ENCODE results near the gene ZBTB25.
A peak's percentile ranks its signal among the peaks of the same experiment; 100 is the strongest.
"Not testable (repeated sequence)": the region's sequence is repeated elsewhere in the genome, so short reads cannot be mapped to it uniquely, and the experiment has no call there.

Gene ZBTB25

GRCh38 chr14:64503434-64504309 is at the start of gene ZBTB25:
ZBTB25 (minus strand) TSS chr14:64503838; CDS start chr14:64490533, 13,305 bp downstream.
- DNase-seq (ENCODE audit: low read depth) = peak; percentile 93

GRCh38 chr14:64550621-64551333 is 47.1 kb upstream of the ZBTB25 start:
- no peak for DNase-seq (ENCODE audit: low read depth)

DNA sequence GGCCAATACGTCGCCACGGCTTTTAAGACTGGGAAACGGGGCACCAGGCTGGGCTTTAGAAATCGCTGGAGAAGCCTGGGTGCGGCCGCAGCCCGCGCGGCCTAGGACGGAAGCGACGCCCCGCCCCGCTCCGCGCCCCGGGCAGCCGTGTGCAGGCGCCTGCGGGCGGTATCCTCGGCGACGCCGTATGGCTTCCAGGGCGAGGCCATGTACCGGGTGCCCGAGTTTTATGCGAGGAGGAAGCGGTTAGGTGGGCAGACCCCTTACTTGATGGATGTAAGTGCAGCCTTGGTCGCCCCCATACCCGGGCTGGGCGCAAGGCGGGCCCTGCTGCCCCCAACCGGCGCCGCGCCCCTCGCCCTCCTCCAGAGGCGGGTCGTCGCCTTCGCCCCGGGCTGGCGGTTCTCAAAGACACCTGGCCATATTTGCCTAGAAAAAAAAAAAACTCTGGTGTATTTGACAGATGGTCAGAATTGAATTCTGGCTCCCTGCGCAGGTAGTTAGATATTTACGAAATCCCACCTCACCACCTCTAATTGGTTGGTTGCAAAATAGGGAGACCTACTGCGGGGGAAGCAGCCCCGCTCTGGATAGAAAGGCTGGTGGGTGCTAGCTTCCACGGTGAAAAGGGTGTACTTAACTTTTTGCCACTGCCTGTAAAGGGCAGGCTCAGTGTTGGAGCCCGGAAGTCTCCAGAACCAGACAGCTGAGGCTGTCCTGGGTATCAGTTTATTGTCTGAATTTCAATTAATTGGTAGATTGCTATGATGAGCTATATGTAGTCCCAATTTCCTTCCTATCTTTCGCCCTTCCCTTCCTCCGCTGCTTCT is 46.4 kb upstream of the ZBTB25 start, which contains the start of gene PPP1R36:
TSS of gene PPP1R36 (plus strand) at position 171 of the 830 bp plus-strand sequence. CDS start at position 208, 37 bp downstream.
- DNase-seq (ENCODE audit: low read depth) = peak; percentile 27

DNA sequence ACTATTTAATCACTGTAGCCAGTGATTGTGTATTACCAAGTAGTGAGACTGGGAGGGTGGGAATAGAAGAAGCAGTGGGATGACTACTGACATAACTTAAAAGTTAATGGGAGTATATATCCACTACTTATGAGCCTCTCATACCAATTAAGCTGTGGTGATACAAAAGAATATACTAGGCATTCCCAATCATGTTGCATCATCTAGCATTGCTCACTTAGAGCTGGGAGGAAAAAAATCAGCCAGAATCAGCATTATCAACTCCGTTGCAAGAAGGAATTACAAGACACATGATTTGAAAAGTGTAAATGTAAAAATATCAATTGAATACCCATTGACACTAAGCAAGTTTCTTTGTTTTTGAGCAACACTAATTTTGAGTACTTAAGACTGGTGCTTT is 45.4 kb upstream of the ZBTB25 start:
- DNase-seq (ENCODE audit: low read depth) = no peak

GRCh38 chr14:64544607-64545312 is 41.1 kb upstream of the ZBTB25 start:
- DNase-seq (ENCODE audit: low read depth) = no peak

DNA sequence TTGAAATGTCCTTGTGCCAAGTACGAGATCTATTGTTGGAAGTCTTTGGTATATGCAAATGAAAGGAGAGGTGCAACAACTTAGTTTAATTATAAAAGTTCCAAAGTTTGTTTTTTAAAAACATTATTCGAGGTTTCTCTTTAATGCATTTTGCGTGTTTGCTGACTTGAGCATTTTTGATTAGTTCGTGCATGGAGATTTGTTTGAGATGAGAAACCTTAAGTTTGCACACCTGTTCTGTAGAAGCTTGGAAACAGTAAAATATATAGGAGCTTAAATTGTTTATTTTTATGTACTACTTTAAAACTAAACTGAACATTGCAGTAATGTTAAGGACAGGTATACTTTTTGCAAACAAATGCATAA is 39.2 kb upstream of the ZBTB25 start:
- DNase-seq (ENCODE audit: low read depth) = no peak

DNA sequence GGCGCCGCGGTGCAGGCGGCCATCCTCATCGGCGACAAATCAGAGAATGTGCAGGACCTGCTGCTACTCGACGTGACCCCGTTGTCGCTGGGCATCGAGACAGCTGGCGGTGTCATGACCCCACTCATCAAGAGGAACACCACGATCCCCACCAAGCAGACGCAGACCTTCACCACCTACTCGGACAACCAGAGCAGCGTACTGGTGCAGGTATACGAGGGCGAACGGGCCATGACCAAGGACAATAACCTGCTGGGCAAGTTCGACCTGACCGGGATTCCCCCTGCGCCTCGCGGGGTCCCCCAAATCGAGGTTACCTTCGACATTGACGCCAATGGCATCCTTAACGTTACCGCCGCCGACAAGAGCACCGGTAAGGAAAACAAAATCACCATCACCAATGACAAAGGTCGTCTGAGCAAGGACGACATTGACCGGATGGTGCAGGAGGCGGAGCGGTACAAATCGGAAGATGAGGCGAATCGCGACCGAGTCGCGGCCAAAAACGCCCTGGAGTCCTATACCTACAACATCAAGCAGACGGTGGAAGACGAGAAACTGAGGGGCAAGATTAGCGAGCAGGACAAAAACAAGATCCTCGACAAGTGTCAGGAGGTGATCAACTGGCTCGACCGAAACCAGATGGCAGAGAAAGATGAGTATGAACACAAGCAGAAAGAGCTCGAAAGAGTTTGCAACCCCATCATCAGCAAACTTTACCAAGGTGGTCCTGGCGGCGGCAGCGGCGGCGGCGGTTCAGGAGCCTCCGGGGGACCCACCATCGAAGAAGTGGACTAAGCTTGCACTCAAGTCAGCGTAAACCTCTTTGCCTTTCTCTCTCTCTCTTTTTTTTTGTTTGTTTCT is 38.6 kb upstream of the ZBTB25 start:
- DNase-seq (ENCODE audit: low read depth) = no peak

DNA sequence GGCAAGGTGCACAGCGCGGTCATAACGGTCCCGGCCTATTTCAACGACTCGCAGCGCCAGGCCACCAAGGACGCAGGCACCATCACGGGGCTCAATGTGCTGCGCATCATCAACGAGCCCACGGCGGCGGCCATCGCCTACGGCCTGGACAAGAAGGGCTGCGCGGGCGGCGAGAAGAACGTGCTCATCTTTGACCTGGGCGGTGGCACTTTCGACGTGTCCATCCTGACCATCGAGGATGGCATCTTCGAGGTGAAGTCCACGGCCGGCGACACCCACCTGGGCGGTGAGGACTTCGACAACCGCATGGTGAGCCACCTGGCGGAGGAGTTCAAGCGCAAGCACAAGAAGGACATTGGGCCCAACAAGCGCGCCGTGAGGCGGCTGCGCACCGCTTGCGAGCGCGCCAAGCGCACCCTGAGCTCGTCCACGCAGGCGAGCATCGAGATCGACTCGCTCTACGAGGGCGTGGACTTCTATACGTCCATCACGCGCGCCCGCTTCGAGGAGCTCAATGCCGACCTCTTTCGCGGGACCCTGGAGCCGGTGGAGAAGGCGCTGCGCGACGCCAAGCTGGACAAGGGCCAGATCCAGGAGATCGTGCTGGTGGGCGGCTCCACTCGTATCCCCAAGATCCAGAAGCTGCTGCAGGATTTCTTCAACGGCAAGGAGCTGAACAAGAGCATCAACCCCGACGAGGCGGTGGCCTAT is 37.8 kb upstream of the ZBTB25 start:
- DNase-seq (ENCODE audit: low read depth) = peak; percentile 4

GRCh38 chr14:64540208-64541202 is 36.9 kb upstream of the ZBTB25 start, which contains the start of gene HSPA2:
HSPA2 (plus strand) TSS chr14:64540741; CDS start chr14:64540850, 109 bp downstream.
- DNase-seq (ENCODE audit: low read depth) = peak; percentile 92

GRCh38 chr14:64536488-64537245 is 33.0 kb upstream of the ZBTB25 start:
- DNase-seq (ENCODE audit: low read depth) = no peak

DNA sequence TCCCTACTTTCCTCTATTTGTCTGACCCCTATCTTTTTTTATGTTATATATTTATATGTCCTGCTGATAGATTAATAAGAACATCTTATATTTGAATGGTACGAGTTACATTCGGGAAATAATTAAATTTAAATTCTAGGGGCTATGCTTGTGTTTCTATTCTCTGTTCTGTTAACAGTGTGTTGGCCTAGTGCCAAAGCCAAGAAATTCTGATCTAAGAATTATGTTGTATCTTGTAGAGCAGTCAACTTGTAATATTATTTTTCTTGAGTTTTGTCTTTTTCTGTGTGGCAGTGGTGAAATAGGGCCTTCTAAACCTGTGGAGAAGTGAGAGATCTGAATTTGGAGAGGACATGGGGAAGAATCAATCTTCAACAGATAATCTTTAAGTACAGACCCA is 27.9 kb upstream of the ZBTB25 start:
- no peak for DNase-seq (ENCODE audit: low read depth)

GRCh38 chr14:64525354-64525753 is 21.7 kb upstream of the ZBTB25 start:
- DNase-seq (ENCODE audit: low read depth) = no peak

DNA sequence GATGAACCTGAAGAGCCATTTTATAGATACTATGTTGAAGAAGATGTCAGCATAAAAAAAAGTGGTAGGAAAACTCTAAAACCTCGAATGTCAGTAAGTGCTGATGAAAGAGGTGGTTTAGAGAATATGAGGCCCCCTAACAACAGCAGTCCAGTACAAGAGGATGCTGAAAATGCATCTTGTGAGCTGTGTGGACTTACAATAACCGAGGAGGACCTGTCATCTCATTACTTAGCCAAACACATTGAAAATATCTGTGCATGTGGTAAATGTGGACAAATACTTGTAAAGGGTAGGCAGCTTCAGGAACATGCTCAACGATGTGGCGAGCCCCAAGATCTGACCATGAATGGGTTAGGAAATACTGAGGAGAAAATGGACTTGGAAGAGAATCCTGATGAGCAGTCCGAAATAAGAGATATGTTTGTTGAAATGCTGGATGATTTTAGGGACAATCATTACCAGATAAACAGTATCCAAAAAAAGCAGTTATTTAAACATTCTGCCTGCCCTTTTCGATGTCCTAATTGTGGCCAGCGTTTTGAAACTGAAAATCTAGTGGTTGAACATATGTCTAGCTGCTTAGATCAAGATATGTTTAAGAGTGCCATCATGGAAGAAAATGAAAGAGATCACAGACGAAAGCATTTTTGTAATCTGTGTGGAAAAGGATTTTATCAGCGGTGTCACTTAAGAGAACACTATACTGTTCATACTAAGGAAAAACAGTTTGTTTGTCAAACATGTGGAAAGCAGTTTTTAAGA is 19.1 kb upstream of the ZBTB25 start:
- no peak for DNase-seq (ENCODE audit: low read depth)

DNA sequence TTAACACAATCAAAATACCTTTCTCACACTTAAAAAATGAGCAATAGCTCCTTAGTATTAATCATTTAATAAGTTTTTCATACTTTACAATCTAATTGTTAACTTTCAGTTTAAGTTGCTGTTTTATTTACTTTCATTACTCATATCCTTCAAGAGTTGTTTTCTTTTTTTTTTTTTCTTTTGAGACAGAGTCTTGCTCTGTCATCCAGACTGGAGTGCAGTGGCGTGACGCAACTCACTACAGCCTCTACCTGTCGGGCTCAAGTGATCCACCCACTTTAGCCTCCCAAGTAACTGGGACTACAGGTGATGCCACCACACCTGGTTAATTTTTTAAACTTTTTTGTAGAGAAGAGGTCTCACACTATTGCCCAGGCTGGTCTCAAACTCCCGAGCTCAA is 17.1 kb upstream of the ZBTB25 start:
- DNase-seq (ENCODE audit: low read depth) = no peak

DNA sequence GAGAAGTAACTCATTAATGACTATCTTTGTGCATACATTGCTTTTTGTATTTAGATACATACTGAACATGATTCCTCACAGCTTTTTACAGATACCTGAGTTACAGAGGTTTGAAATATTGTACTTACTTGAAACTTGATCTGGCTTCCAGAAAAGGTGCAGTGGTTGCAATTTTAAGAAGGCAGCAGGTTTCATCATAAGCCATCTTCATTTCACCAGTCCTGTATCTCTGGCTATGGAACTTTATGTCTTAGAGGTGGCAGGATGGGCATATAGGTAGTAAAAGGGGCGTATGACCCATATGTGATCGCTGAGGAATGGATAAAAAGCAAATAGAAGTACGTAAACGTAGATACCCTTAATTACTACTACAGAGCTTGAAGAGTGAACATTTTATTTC is 14.6 kb upstream of the ZBTB25 start:
- DNase-seq (ENCODE audit: low read depth) = no peak

DNA sequence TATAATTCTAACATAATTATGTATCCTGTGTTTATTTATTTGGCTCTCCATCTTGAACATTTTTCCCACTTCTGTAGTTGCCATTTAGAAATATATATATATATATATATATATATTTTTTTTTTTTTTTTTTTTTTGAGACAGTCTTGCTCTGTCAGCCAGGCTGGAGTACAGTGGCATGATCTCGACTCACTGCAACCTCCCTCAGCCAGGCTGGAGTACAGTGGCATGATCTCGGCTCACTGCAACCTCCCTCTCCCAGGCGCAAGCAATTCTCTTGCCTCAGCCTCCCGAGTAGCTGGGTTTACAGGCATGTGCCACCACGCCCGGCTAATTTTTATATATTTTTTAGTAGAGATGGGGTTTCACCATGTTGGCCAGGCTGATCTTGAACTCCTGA is 14.0 kb upstream of the ZBTB25 start:
- DNase-seq (ENCODE audit: low read depth) = not testable (repeated sequence)

DNA sequence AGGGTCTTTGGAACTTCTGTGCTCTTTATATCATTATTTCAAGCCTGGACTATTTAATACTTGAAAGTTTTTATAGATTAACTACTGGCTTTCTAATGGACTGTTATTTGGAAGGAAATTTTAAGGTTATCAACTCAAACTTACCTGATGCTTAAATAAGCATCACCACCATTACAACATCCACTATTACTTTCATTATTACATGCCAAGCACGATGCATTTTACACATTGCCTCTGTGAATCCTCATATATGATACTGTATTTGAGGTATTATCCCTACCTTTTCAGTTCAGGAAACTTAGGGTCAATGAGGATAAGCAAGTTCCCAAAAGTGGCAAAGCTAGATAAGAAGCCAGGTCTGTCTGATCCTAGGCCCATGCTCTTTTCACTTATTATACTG is 13.3 kb upstream of the ZBTB25 start:
- no peak for DNase-seq (ENCODE audit: low read depth)

Data from activated T-helper 9 cell treated with anti-CD3 and anti-CD28 coated beads, Interleukin-2, amount 50 U/mL, for 16 hours (primary cell).